22Rv1 (cell line): ENCODE results near the gene AHCY.

Experiments used
- ZFX ChIP-seq: fragments of 450-650 bp; IDR thresholded peaks from 2 replicates; pipeline ENCODE4 v1.6.1; 2017; ENCODE audit warnings: antibody characterized with exemption, borderline replicate concordance
- TF ChIP-seq, protein P1 (sequence below): fragments of 450-650 bp; IDR thresholded peaks from 2 replicates; pipeline ENCODE4 v1.5.1; 2017; ENCODE audit warnings: mild to moderate bottlenecking

- TF ChIP-seq, protein P1, sequence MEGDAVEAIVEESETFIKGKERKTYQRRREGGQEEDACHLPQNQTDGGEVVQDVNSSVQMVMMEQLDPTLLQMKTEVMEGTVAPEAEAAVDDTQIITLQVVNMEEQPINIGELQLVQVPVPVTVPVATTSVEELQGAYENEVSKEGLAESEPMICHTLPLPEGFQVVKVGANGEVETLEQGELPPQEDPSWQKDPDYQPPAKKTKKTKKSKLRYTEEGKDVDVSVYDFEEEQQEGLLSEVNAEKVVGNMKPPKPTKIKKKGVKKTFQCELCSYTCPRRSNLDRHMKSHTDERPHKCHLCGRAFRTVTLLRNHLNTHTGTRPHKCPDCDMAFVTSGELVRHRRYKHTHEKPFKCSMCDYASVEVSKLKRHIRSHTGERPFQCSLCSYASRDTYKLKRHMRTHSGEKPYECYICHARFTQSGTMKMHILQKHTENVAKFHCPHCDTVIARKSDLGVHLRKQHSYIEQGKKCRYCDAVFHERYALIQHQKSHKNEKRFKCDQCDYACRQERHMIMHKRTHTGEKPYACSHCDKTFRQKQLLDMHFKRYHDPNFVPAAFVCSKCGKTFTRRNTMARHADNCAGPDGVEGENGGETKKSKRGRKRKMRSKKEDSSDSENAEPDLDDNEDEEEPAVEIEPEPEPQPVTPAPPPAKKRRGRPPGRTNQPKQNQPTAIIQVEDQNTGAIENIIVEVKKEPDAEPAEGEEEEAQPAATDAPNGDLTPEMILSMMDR: no peak
- no peak for TF ChIP-seq ZFX
Measured at GRCh38 chr20:34268145-34268544, 35.0 kb downstream of the AHCY start.
